SK-N-SH (cell line): ENCODE measurements around the gene TMEM244.

Experiments
- ELF1 ChIP-seq: IDR thresholded peaks from 2 replicates; pipeline ENCODE4 v1.4.0; 2012
- GABPA ChIP-seq: IDR thresholded peaks from 2 replicates; pipeline ENCODE4 v1.4.0; 2012; ENCODE audit warnings: low read depth, mild to moderate bottlenecking
- GATA2 ChIP-seq: sonication (generic); formaldehyde crosslinking; IDR thresholded peaks from 2 replicates; pipeline ENCODE4 v1.5.0; 2020; ENCODE audit warnings: mild to moderate bottlenecking, missing genetic modification reagents
- MEF2A ChIP-seq: IDR thresholded peaks from 2 replicates; pipeline ENCODE4 v1.4.0; 2012; ENCODE audit warnings: low read depth, borderline replicate concordance
- POLR2AphosphoS5 ChIP-seq: IDR thresholded peaks from 2 replicates; pipeline ENCODE4 v1.6.1; 2012; ENCODE audit warnings: low read depth, low read length
- RFX5 ChIP-seq: IDR thresholded peaks from 2 replicates; pipeline ENCODE4 v1.6.1; 2012; ENCODE audit warnings: mild to moderate bottlenecking, improper control_type of control experiment, low read length
- SMC3 ChIP-seq: IDR thresholded peaks from 2 replicates; pipeline ENCODE4 v1.6.1; 2012; ENCODE audit warnings: low read depth, low read length, improper control_type of control experiment
- YY1 ChIP-seq: IDR thresholded peaks from 2 replicates; pipeline ENCODE4 v1.4.0; 2012; ENCODE audit warnings: low read depth, mild to moderate bottlenecking
- TF ChIP-seq, protein P1 (sequence below): fragments of 200-600 bp; sonication (generic); IDR thresholded peaks from 2 replicates; pipeline ENCODE4 v1.6.1; 2017; ENCODE audit warnings: antibody characterized with exemption, mild to moderate bottlenecking, moderate library complexity

DNA sequence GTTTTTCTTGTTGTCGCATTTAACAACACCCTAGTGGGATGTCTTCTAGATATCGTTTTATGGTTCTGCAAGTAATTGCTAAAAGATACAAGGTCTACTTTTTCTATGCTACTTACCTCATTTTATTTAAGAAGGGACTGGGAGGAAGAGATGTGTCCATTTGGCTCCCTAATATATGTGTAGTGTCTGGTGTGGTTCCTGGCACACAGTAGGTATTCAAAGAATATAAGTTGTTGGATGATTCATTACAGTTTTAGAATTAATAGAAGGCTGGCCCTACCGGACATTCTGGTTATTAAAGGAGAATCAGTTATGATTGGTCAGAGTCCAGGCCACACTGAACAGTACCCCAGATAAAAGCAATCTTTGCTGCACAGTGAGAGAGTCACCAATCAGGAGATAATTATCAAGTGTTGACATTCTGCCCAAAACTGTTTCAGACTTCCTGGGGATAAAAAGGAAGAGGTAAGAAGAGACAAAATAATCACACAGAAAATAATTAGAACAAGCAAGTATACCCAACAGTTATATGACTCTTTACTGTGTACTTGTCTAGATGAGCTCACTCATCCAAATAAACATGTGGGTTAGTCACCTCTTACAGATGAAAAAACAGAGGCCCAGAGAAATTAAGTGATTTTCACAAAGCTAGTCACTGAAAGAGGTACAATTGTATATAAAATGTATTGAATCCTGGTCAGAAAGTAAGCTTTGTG, 7.0 kb downstream of the TMEM244 start:
- TF ChIP-seq RFX5: no peak
- TF ChIP-seq, protein P1, sequence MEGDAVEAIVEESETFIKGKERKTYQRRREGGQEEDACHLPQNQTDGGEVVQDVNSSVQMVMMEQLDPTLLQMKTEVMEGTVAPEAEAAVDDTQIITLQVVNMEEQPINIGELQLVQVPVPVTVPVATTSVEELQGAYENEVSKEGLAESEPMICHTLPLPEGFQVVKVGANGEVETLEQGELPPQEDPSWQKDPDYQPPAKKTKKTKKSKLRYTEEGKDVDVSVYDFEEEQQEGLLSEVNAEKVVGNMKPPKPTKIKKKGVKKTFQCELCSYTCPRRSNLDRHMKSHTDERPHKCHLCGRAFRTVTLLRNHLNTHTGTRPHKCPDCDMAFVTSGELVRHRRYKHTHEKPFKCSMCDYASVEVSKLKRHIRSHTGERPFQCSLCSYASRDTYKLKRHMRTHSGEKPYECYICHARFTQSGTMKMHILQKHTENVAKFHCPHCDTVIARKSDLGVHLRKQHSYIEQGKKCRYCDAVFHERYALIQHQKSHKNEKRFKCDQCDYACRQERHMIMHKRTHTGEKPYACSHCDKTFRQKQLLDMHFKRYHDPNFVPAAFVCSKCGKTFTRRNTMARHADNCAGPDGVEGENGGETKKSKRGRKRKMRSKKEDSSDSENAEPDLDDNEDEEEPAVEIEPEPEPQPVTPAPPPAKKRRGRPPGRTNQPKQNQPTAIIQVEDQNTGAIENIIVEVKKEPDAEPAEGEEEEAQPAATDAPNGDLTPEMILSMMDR: no peak
- no peak for TF ChIP-seq GATA2 (CRISPR knock-in tag)
- TF ChIP-seq YY1: no peak
- no peak for TF ChIP-seq POLR2AphosphoS5
- TF ChIP-seq GABPA: no peak
- no peak for TF ChIP-seq SMC3
- no peak for TF ChIP-seq MEF2A
- TF ChIP-seq ELF1: no peak
